ENCODE results near the gene YEATS2.

YEATS2 gene

GRCh38 chr3:183845608-183846288, 148.2 kb downstream of the YEATS2 start:
- no peak for DNase-seq

- no peak for DNase-seq
Observed at GRCh38 chr3:183854318-183855035, 156.9 kb downstream of the YEATS2 start.

GRCh38 chr3:183857863-183858262, 160.3 kb downstream of the YEATS2 start:
- DNase-seq = no peak
